Nephron (organoid): ENCODE data around the gene PAIP2B.
"Not testable (repeated sequence)": the region's sequence is repeated elsewhere in the genome, so short reads cannot be mapped to it uniquely, and the experiment has no call there.

Experiments
- H3K27ac Mint-ChIP-seq, 3 experiments: 2 replicates each; pipeline ENCODE4 v1.8.0; 2020; ENCODE audit warnings: mixed read lengths in 3 of 3, mild to moderate bottlenecking in 2 of 3, moderate library complexity in 1 of 3
- H3K27me3 Mint-ChIP-seq: 2 replicates; pipeline ENCODE4 v1.8.0; 2021; ENCODE audit warnings: low read depth, mild to moderate bottlenecking, moderate library complexity, mixed read lengths
- H3K36me3 Mint-ChIP-seq: 2 replicates; pipeline ENCODE4 v1.8.0; 2020; ENCODE audit warnings: low read depth, mixed read lengths
- H3K4me1 Mint-ChIP-seq: 2 replicates; pipeline ENCODE4 v1.8.0; 2020; ENCODE audit warnings: mixed read lengths
- H3K4me3 Mint-ChIP-seq, 3 experiments: 2 replicates each; pipeline ENCODE4 v1.8.0; 2020; ENCODE audit warnings: mild to moderate bottlenecking in 3 of 3, mixed read lengths in 3 of 3, moderate library complexity in 2 of 3
- H3K9me3 Mint-ChIP-seq: 2 replicates; pipeline ENCODE4 v1.8.0; 2020; ENCODE audit warnings: mixed read lengths
- CTCF ChIP-seq, 3 experiments: fragments of 200-600 bp; sonication (generic); IDR thresholded peaks; one replicate each; pipeline ENCODE4 v1.5.0; 2021; ENCODE audit warnings: antibody characterized with exemption in 3 of 3; ENCODE audit not compliant: unreplicated experiment in 3 of 3

PAIP2B gene

GRCh38 chr2:71190656-71191569 is 36.0 kb downstream of the PAIP2B start:
- H3K9me3 Mint-ChIP-seq: peaks cover 4% of the 10 kb centered on the region
- H3K36me3 Mint-ChIP-seq: peaks cover 16% of the 10 kb centered on the region
- H3K27me3 Mint-ChIP-seq: no peaks in the 10 kb centered on the region
- TF ChIP-seq CTCF (IDR thresholded peaks at IDR 0.05; ENCODE audit: unreplicated experiment in 3 of 3): peak in 2 of 3 experiments; percentile 19 to 29
- no peak overlapping the region for H3K27ac Mint-ChIP-seq
- no peaks in the 10 kb centered on the region for H3K4me1 Mint-ChIP-seq
- no peak overlapping the region for H3K4me3 Mint-ChIP-seq

- H3K27ac Mint-ChIP-seq: no peak overlapping the region
- no peaks in the 10 kb centered on the region for H3K9me3 Mint-ChIP-seq
- no peaks in the 10 kb centered on the region for H3K36me3 Mint-ChIP-seq
- H3K4me1 Mint-ChIP-seq: no peaks in the 10 kb centered on the region
- H3K27me3 Mint-ChIP-seq: no peaks in the 10 kb centered on the region
- no peak overlapping the region for H3K4me3 Mint-ChIP-seq
- TF ChIP-seq CTCF (IDR thresholded peaks at IDR 0.05; ENCODE audit: unreplicated experiment in 3 of 3): no peak
Measured at GRCh38 chr2:71187589-71187988, 39.3 kb downstream of the PAIP2B start.

- no peaks in the 10 kb centered on the region for H3K36me3 Mint-ChIP-seq
- H3K4me3 Mint-ChIP-seq: no peak overlapping the region
- TF ChIP-seq CTCF (IDR thresholded peaks at IDR 0.05; ENCODE audit: unreplicated experiment in 3 of 3): no peak
- no peaks in the 10 kb centered on the region for H3K27me3 Mint-ChIP-seq
- H3K4me1 Mint-ChIP-seq: no peaks in the 10 kb centered on the region
- H3K9me3 Mint-ChIP-seq: no peaks in the 10 kb centered on the region
- H3K27ac Mint-ChIP-seq: no peak overlapping the region
Measured at GRCh38 chr2:71186973-71187372, 39.9 kb downstream of the PAIP2B start.

GRCh38 chr2:71183306-71184115 is 43.4 kb downstream of the PAIP2B start:
- not testable (repeated sequence) for H3K27me3 Mint-ChIP-seq

GRCh38 chr2:71181316-71181715 is 45.6 kb downstream of the PAIP2B start:
- TF ChIP-seq CTCF (IDR thresholded peaks at IDR 0.05; ENCODE audit: unreplicated experiment in 3 of 3): no peak
- Mint-ChIP-seq H3K36me3 (no peaks in the 10 kb centered on the region), H3K27ac (no peak overlapping the region), H3K27me3 (peaks cover 9% of the 10 kb centered on the region), H3K4me3 (no peak overlapping the region), H3K9me3 (no peaks in the 10 kb centered on the region), H3K4me1 (no peaks in the 10 kb centered on the region)

More at GRCh38 chr2:71183306-71184115, 43.4 kb downstream of the PAIP2B start:
- H3K27ac Mint-ChIP-seq: peak overlapping the region in 1 of 3 experiments; percentile 30
- H3K36me3 Mint-ChIP-seq, H3K4me1 Mint-ChIP-seq, H3K9me3 Mint-ChIP-seq, H3K4me3 Mint-ChIP-seq: not testable (repeated sequence)

- not testable (repeated sequence) for H3K36me3 Mint-ChIP-seq, H3K27ac Mint-ChIP-seq, H3K4me1 Mint-ChIP-seq, H3K4me3 Mint-ChIP-seq, H3K27me3 Mint-ChIP-seq, H3K9me3 Mint-ChIP-seq
Measured at GRCh38 chr2:71178836-71179235, 48.1 kb downstream of the PAIP2B start.
